GF-D8 (cell line): Measurements from ENCODE around the gene LY86.

Source experiments
- DNase-seq: peaks from one replicate; lab custom pipeline; 2025; lab: John Stamatoyannopoulos, UW

LY86 gene

DNA sequence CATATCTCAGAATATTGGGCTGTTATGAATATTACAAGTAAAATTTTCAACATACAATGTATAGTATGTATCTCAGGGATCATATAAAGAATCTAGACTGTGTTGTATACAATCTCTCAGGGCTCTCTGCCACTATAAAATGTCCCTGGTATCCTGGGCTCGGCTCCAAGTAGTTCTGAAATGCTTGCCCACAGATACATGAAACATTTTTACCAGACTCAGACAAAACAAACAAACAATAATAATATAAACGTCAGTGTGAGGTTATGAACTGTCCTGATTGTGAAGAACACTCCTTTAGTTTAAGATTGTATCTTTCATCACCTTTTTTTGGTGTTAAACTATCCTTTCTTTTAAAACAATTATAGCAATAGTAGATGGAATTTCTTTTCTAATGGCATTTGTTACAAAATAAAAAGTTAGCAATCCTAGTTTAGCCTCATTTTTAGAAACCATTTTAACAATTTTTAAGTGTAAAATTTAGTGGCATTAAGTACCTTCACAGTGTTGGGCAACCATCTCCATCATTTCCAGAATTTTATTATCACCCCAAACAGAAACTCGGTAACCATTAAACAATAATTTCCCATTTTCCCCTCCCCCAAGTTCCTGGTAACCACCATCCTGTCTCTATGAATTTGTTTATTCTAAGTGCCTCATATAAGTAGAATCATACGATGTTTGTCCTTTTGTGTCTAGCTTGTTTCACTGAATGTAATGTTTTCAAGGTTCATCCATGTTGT lies 17.4 kb upstream of the LY86 start:
- no peak for DNase-seq

DNA sequence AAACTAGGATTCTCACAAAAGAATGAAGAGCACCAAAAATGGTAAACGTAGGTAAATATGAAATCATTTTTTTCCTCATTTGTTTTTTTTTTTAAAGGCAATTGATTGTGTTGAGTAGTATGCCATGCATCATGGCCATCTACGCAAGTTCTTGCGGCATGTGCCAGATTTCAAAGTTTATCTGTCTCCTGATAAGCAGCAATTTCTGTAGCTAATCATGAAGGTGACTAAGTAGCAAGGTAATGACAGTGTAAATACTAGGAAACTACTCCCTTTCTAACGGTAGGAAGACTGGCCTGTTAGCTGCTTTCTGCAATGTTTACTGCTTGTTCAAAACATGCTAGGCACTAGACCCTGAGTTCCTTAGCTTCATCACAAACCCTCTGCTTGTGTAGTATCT lies 13.4 kb upstream of the LY86 start:
- DNase-seq: no peak

DNA sequence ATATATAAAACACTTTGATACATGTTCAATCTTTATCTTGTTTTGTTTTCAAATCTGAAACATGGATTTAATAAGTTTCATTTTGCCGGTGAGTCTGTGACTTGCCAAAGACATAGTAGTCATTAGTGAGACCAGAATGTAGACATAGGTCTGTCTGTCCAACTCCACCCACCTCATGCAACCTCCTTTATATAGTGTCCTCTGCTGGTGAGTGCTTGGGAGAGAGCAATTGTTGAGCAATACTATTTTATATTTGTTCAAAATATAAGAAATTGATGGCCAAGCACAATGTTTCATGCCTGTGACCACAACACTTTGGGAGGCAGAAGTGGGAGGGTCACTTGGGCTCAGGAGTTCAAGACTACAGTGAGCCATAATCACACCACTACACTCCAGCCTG lies 10.8 kb upstream of the LY86 start:
- DNase-seq: no peak

DNA sequence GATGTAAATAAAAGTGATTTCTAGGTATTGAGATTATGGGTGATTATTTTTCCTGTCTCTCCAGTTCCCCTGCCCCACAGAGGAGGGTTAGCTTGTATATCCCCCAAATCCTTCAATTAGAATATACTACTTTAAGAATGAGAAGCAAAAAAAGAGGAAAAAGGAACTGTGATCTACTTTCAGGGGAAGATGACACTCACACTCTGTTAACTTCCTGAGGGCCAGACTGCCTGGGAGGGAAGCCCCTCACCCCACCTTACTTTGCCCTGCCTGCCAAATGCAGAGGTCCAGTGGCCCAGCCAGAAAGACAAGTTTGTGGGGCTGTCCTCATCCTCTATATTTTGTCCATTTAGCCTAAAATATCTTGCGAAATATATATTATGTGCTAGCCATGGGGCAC lies 9.2 kb upstream of the LY86 start:
- DNase-seq: no peak

DNA sequence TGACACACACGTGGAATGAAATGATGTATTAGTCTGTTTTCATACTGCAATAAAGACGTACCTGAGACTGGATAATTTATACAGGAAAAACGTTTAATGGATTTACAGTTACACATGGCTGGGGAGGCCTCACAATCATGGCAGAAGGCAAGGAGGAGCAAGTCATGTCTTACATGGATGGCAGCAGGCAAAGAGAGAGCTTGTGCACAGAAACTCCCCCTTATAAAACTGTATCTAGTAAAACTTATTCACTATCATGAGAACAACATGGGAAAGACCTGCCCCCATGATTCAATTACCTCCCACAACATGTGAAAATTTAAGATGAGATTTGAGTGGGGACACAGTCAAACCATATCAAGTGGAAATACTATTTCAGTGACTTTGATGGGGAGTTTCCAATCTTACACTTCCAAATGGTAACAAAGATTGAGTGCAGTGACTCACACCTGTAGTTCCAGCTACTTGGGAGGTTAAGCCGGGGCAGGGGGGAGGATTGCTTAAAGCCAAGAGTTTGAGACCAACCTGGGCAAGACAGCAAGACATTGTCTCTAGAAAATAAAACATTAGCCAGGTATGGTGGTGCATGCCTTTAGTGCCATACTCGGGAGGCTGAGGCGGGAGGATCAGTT lies 8.2 kb upstream of the LY86 start:
- DNase-seq: no peak

DNA sequence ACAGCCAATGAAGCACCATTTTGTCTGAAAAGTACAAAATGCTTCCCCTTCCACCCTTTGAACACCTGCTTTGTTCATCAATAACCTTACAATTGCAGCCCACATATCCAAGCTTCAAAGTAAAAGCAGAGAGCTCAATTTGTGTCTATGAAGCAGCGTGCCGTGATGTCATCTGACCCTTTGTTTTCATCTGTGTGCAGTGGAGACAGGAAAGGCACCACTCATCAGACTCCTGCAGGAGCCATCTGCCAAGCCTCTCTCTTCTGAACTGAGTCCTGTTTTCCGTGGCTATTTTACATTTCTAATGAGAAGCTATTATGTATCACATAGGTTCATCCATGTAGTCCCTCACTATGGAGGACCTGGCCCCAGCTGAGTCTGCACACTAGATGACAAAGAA lies 7.5 kb upstream of the LY86 start:
- DNase-seq: no peak

DNA sequence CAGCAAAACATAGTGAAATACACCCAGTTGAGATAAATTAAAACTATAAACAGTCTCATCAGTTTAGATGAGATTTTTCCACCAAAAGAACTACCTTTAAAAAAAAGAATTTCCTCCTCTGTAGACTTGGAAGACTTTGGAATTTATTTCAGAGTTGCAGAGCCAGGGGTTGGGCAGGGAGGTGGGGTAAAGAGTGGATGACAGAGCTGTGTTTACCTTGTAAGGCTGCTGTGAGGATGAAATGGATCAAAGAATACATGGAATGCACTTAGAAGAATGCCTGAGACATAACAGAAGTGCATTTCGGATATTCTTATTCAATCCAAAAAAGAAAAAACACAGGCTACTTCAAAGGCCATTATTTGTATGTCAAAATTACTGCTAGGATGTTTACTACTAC lies 6.4 kb upstream of the LY86 start:
- DNase-seq: no peak

DNA sequence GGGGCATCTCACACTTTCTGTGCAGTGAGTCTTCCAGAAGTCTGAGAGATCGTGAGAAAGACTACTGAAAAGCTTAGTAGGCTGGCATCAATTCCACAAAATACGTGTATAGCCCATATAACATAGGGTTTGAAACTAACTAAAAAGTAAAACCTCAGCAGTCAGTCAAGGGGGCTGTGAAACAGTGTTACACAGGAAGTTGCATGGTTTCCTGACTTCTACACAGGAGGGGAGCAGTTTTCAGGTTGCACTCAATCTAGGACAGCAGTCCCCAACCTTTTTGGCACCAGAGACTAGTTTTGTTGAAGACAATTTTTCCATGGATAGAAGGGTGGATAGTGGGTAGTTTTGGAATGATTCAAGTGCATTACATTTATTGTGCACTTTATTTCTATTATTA lies 4.7 kb upstream of the LY86 start:
- DNase-seq: no peak

DNA sequence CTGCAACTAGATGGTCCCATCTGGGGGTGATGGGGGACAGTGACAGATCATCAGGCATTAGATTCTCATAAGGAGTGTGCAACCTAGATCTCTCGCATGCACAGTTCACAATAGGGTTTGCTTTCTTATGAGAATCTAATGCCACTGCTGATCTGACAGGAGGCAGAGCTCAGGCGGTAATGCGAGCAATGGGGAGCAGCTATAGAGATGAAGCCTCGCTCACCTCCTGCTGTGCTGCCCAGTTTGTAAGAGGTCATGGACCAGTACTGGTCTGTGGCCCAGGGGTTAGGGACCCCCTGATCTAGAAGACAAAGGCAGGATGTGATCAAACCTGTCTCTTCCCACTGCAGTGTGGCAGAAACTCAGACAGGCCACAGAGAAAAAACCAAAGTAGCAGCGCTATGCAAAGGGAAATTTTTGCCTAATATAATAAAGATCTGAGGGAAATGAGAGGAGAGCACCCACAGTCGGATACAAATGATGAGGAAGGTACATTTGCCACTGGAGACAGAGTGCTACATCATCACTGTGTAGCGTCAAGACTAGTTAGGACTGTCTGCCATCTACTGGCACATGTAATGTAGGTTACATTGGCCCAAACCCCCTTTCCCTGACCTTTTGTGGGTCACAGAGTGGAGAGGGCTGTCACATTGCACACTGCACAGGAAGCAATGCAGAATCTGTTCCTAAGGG lies 4.1 kb upstream of the LY86 start:
- no peak for DNase-seq

DNA sequence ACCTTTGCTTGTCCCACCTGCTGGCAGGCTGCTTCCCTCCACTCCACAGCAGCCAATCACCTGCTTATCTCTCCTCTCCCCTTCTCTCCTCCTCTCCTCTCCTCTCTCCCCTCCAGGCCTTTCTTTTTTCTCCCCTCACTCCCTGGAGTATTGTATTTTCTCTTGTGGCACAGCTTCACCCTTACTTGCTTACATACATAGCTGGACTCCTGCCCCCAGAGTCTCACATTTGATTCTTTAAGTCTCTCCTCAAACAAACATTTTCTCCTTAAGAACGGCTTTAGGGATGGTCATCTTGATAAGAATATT lies 3.6 kb upstream of the LY86 start:
- no peak for DNase-seq

DNA sequence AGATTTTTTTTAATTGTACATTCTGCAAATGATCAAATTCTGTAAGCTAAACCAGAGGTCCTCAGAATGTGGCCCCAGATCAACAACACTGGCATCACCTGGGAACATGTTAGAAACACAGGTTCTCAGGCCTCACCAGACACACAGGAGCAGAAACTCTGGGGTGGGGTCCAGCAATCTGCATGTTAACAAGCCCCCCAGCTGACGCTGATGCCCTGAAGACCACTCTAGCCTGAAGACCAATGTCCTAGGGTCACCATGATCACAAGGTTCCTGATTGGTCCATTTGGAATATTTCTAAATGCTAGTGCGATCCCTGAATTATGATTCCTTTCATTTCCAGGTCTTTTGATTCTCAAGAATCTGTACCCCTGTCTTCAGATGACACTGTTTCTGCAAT lies 2.4 kb upstream of the LY86 start:
- no peak for DNase-seq

DNA sequence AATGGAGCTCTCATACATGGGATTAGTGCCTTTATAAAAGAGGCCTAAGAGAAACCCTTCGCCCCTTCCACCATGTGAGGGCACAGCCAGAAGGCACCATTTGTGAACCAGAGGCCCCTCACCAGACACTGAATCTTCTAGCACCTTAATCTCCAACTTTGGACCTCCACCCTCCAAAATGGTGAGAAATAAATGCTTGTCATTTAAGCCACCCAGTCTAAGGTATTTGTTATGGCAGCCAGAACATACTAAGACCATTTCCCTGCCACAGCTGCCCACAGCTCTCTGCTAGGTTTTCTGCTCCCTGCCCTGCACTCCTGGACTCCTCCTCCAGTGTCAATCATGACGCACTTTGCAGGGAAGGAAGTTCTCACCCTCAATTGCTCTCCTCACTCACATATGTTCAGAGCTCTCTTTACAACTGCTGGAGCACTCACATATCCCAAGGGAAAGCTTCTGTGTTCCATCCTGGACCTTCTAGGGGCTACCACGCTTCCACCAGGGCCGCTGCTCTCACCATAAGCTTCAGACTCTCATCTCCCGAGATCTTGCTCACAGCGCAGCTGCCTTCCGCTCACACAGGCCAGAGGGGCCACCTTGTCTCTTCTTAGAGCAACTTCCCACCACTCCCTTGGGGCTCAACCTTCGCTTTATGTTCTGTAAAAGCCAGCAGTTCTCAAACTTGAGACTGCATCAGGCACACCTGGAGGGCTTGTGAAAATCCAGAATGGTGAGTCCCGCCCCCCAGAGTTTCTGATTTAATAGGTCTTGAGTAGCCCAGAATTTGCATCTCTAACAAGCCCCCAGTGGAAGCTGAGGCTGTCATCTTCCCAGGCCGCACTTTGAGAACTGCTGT lies 1.6 kb upstream of the LY86 start:
- no peak for DNase-seq

DNA sequence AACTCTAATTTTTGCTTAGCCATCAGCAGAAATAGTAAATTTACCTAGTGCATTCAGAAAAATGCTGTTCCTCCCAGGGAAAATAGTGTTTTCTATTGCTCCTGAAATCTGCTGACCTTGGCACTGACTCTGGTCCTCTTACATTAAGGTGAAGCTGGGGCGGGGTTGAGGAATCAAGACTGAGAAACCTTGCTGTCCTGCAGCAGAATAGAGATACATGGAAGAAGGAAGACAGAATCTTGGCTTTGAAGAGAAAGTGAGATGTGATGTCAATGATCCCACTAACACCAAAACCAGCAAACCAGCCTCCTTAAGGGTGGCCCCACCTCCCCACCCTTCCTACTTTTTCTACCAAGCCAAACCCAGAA lies 840 bp upstream of the LY86 start:
- DNase-seq: no peak

DNA sequence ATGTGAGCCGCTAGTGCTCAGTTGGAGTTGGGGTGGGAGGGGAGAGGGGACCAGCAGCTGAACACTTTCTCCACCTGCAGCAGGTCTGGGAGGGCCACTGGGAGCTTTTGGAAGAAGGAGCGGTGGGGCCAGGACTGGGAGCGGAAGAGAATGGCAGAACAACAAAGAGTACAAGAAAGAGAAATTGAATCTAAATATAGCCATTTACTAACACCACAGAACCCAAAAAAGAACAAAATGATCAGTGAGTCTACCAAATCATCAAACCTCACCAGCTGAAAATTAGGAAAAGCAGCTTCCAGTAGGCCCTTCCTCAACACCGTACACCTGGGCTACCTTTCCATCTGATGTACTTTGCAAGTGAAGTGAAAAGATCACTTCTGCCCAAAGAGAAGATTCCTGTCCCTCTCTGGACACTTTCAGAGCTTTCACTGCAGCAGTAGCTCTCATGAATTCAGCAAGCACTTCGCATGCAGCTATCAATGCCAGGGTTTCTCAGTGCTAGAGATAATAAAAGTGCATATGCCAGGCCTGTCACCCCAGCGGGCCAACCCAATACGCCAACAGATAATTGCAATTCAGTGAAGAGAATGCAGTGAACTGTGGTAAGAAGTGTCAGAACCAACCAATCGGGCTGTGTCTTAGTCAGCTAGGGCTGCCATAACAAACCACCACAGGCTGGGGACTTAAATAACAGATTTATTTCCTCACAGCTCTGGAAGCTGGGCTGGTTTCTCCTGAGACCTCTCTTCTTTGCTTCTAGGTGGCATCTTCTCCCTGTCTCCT lies 597 bp downstream of the LY86 start:
- no peak for DNase-seq

DNA sequence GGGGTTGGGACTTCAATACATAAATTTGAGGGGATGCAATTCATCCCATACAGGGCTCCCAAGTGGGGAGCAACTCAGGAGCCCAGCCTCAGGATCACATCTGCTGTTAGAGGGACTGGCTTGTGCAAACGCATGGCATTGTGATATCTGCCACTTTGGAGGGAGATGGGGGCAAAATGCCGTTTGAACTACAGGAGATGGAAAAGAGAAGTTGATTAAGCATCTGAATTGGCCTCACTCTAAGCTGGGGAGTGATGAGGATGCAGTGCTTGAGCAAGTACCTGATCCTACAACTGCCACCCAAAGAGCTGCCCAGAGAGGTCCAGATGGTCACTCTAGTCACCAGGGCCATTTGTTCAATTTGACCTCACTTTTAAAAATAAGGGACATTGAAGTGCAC lies 2.0 kb downstream of the LY86 start:
- DNase-seq: no peak

DNA sequence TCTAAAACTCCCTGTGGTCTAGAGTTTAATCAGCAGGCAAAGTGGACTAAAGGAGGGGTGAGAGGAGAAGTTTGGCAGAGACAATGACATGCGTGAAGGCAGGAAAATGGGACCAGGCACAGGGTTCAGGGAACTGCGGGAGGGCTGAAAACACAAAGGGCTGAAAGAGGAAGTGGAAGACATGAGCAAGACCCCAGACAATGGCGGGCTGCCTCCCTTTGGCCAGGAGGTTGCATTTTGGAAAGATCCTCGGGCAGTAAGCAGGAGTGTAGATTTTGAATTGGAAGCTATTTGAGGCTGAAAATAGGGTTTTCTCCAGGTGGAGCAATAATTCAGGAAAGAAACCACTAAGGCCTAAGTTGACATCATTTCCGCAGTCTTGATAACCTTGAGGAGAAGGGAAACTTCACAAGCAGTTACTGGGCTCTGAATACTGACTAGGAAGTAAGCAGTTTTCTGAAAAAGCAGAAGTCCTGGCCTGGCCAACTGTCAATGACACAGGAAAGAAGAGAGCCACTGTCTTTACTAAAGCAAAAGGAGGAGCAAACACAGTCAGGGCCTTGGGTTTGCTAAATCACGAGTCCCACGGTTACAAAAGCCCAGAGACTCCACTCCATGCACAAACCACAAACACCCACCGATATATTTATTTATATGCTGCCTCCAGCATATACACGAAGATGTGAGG lies 3.4 kb downstream of the LY86 start:
- DNase-seq: peak; percentile 96

DNA sequence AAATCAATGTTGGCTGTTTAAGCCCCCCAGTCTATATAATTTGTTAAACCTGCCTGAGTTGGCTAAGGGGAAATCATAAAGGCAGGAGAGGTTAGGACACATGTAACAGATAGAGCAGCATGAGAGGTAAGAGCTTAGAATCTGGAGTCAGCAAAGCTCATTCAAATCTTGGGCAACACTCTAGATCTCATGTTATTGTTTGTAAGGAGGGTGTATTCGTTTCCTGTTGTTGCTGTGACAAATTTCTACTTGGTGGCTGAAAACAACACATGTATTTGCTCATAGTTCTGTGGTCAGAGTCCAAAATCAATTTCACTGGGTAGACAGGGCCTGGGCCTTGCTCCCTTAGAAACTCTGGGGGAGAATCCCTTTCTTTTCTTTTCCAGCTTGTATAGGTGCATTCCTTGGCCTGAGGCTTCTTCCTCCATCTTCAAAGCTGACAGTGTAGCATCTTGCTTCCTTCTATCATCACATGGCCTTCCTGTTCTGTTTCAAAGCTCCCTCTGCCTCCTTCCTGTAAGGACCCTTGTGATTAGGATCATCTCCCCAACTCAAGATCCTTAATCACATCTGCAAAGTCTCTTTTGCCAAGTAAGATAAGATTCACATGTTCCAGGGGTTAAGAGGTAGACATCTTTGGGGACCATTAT lies 4.4 kb downstream of the LY86 start:
- no peak for DNase-seq

DNA sequence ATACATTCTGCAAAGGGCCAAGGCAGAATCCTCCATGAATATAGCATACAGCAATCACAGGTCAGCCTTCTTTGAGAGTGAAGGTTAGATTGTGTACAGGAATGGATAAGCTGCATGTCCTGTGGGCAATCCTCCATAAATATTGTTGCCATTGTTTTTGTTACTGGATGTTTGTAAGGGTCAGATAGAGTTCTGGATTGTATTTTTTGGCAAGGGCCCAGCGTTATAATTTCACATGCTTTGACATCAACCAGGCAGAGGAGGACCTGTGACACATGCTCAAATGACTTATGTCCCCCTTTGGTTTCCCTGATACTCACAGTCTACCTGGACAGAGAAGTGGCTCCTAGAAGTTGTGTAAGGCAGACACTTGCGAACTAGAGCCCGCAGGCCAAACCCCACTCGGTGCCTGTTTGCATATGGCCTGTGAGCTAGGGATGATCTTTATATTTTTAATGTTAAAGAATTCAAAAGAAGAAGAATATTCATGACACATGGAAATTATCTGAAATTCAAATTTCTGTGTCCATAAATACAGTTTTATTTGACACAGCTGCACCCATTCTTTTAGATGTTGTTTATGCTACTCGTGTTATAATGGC lies 5.4 kb downstream of the LY86 start:
- DNase-seq: no peak

DNA sequence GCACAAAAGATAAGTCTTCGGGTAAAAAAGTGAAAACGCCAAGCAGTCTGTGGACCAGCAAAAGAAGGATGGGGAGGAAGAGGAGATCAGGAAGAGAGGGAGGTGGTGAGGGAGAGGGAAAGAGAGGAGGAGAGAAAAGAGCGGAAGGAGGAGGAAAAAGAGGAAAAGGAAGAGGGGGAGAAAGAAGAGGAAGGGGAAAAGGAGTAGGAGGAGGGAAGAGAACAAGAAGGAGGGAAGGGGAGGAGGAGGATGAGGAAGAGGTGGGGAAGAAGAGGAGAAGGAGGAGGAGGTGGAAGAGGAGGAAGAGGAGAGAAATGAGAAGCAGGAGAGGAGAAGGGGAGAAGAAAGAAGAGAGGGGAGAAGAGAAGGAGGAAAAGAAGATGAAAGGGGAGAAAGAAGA lies 6.5 kb downstream of the LY86 start:
- DNase-seq: no peak

DNA sequence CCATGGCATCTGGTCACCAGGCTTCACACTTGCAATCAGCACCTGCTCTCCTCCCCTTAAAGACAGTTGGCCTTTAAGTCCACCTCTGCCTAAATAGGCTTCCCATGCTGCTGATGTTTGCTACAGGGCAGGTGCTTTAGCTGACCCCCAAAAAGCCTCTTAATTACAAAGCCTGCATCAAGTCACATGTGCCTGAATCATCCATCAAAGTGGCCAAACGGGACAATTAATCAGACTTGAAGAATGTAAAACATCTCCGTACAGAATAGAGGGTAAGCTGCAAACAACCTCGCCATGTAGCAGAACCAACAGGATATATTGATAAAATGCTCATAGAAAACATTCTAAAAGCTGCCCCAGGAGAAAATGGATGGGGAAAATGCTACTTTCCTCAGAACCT lies 7.4 kb downstream of the LY86 start:
- DNase-seq: no peak
